Uterus (tissue), 2 donors: ENCODE data around the gene ITPR3.

Experiments
- POLR2A ChIP-seq, 2 donors: fragments of 450-650 bp; IDR thresholded peaks; one replicate each; pipeline ENCODE4 v1.6.1; 2016; ENCODE audit warnings: antibody characterized with exemption in 2 of 2, mild to moderate bottlenecking in 1 of 2, moderate library complexity in 1 of 2
- TF ChIP-seq, protein P1 (sequence below), 4 experiments: fragments of 200-600 bp in 2 of 4; fragments of 450-650 bp in 2 of 4; sonication (generic) in 2 of 4; IDR thresholded peaks; one replicate each; pipeline ENCODE4 v1.5.1; 2016 to 2019; ENCODE audit warnings: antibody characterized with exemption in 4 of 4, mild to moderate bottlenecking in 2 of 4, moderate library complexity in 1 of 4

DNA sequence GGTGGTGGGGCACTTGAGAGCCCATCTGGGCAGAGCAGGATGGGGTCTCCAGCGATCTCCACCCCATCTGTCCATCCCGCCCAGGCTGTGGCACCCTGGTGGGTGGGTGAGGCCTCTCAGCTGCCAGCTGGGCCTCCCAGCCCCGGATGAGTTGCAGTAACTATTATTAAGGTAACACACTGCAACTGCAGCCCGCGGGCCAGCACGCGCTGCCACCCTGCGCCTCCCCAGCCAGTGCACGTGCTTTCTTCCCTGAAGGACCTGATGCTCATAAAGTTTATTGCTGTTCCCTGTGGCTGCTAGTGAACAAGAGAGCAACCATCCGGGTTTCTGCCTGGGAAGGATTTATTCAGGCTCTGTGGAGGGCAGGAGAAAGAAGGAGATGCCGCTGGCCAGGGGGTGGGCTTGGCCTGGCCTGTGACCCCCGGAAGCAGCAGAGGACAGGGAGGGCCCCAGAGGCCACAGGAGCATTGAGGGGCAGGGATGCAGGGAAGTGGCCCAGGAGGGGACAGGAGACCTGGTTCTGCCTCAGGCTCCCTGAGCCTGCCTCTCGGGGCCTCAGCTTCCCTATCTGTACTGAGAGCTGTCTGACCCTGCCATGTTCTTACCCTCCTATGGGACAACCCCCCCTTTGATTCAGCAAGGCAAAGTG, 123.9 kb downstream of the ITPR3 start:
- TF ChIP-seq, protein P1, sequence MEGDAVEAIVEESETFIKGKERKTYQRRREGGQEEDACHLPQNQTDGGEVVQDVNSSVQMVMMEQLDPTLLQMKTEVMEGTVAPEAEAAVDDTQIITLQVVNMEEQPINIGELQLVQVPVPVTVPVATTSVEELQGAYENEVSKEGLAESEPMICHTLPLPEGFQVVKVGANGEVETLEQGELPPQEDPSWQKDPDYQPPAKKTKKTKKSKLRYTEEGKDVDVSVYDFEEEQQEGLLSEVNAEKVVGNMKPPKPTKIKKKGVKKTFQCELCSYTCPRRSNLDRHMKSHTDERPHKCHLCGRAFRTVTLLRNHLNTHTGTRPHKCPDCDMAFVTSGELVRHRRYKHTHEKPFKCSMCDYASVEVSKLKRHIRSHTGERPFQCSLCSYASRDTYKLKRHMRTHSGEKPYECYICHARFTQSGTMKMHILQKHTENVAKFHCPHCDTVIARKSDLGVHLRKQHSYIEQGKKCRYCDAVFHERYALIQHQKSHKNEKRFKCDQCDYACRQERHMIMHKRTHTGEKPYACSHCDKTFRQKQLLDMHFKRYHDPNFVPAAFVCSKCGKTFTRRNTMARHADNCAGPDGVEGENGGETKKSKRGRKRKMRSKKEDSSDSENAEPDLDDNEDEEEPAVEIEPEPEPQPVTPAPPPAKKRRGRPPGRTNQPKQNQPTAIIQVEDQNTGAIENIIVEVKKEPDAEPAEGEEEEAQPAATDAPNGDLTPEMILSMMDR (IDR thresholded peaks at IDR 0.05), result no peak
- no peak for TF ChIP-seq POLR2A (IDR thresholded peaks at IDR 0.05)
